Head of caudate nucleus (tissue), 42 donors: ENCODE results near the gene TP63.

Experiments used
- DNase-seq, 42 donors: peaks; one replicate each; pipeline versions ENCODE4 v3.0.0 to v3.0.0-alpha.2; 2020 to 2021; ENCODE audit warnings: mixed read lengths in 7 of 42
- intact Hi-C: fragments of 100-400 bp; cut with DNase I; formaldehyde crosslinking; loops from one replicate; pipeline ENCODE4 v1.15.0; 2022

The TP63 gene

DNA sequence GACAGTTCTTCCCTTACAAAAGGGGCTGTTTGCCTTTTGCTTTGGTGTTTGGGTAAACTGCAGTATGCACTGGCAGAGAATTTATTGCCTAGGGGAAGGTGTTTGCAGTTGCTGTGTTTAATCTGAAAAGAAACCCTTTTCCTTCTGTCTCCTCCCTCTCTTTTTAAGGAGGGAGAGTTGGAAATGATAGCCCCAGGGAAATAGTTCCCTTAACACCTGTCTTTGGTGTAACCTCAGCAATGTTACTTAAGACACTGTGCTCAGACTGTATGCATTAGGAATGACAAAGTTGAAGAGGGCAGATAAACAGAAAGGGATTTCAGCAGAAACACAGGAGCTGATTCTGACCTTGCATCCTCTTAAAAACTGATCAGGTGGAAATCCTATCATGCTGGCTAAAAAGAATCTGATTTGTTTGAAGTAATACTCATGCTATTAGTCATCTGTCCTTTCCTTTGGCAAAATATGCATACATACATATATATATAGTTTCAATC, 125.4 kb downstream of the TP63 start:
- intact Hi-C loops, result no loop called here
- no peak for DNase-seq

DNA sequence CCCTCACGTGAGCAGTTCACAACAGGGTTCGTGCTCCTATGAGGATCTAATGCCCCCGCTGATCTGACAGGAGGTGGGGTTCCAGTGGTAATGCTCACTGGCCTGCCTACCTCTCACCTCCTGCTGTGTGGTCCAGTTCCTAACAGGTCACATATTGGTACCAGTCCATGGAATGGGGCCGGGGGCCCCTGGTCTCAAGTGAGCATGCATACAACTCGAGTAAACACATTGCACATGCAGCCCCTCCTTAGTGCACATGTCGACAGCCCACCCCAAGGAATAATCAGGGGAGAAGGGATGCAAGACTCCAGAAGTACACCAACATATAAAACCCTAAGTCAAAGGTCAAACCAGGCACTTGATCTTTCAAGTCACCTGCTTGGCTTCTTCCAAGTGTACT, 127.0 kb downstream of the TP63 start:
- intact Hi-C loops, result no loop called here
- no peak for DNase-seq

DNA sequence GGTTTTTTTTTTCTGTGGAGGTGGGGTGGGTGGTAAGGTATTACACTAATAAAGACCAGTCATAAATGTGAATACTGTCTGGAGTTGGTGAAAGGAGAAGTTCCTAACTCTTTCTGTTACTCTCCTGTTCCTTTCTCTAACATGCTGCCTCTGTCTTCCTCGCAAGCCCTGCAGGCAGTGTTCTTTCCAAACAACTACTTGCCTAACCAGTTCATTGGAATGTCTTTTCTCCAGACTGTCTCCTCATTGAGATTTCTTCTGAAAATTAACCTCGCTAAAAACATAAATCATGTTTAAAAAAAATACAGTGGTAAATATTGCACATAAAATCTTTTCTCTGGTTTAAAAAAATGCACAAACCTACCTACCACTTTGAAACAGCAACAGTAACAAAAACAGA, 135.2 kb downstream of the TP63 start:
- intact Hi-C loops, result no loop called here
- DNase-seq, result no peak

DNA sequence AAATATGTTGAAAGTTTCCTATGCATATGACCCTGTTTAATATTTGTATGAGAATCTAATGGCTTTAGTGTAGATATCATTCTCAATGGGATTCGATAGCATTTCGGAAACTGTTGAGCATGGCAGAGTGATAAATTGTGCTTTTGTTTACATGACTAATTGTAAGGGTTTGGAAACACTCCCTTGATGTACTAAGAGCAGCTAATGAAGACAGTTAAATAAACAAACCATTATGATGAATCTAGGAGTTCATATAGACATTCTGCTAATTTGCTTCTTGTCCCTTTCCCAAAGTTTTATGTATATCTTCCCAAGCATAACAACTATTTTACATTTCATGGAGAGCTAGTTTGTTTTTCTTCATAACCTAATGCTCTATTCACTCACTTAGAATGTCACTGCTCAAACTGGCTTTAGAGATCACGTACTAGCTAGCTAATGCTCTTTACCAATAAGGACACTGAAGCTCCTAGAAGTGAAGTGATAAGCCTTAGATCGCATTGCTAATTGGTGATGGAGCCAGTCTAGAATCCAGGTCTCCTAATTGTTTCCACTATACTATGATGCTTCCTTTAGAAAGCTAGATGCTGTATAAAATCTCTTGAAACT, 140.8 kb downstream of the TP63 start:
- intact Hi-C loops, result no loop called here
- DNase-seq, result no peak

DNA sequence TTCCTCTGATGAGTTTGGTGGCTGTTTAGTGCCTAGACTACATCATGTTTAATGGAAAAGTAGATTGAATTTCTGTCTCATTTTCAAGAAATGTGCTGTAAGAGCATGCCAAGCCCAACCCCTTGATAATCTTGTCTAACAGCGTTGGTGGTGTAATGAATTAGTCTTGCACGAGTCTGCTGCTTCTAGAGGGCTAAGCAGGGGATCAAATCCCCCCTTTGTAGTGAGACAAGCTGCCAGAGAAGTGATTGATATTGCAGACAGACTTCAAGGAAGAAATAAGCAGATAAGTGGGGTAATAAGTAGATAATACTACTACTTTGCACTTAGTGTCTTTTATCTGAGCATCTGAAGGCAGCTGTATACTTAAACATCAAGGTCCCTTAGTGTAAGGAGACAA, 141.4 kb downstream of the TP63 start:
- intact Hi-C loops, result no loop called here
- no peak for DNase-seq

DNA sequence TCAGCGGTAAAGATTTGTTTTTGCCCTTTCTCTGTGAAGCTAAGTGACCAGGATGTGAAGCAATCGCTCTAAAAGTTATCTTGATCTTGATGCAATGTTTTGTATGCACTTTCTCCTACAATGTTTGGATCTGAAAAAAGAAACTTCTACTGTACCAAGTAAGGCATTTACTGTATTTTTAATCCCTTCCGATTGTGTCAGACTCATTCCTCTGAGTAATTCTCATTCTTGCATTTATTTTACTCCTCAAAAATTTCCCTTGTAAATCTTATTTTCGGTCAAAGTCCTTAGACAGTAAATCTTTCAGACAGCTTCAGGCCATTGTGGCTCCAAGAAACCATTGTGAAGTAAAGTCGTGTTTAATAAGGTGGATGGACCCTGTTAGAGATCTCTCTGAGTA, 141.9 kb downstream of the TP63 start:
- intact Hi-C loops, result no loop called here
- no peak for DNase-seq

DNA sequence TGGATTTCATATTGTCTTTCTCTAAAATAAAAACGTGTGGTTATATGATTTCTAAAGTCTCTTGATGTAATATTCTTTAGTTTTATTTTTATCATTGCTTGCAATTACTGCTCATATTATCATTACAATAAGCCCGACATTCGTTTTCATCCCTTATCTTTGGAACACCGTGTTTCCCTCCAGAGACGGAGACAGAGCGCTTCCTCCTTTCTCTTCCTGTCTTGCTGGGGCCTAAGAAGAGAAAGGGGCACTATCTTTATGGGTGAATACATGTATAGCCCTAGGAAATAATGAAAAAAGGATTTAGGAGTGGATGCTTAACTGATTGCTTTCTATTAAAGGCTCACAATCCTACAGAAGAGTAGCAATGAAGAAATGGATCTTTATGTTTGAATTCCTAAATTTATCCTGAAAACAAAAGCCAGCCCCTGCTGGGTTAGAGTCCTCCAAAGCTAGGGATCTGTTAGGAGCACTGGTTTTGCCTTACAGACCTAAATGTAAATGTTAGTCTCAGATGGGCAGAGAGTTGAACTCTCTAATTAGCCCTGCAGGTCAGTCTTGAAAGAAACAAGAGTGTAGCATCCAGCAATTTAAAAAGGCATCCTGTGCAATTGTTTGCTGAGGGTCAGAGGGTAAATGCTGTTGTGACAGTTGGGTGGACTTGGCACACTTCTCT, 145.1 kb downstream of the TP63 start:
- no peak for DNase-seq
- intact Hi-C loops, result no loop called here

DNA sequence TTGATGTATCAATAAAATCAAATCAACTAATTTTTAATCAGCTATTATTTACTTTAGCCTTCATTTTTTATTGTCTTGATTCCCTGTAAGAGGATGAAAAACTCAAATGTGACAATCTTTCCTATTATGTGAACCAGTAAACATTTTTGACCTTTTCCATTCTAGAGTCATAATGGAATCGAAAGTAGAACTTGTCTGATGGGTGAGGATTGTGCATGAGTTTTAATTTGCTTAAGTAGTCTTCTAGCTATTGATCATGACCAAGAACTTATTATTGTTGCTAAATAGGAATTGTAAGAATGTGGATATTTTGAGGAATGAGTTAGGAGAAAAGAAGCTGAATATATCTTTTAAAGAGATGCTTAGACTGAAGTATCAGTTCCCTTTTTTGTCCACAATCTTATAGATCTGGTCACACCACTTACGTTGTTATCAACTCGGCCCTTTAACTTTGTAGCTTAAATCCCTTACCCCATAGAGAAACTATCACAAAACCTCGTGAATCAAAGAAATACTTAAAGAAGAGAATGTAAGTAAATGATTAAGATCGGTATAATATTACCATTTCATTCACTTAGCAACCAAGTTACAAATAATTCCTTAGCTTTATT, 147.3 kb downstream of the TP63 start:
- no peak for DNase-seq
- intact Hi-C loops, result no loop called here

DNA sequence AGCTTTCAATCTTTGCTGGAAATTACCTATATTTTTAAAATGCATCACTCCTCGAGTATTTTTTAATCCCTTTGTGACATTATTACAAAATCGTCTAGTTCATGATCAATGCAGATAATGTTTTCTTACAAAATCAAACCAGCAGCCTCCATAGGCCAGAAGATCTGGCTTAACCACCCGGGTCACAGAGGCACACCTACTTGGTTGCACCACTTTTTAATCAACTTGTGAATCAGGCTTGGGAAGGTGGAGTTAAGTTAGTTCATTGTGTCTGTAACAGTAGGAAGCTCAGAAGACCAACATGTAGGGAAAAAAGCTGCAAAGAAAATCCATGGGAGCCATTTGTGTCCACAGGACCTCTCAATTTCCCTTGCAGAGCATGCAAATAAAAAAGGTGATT, 148.0 kb downstream of the TP63 start:
- DNase-seq, result no peak
- intact Hi-C loops, result no loop called here

DNA sequence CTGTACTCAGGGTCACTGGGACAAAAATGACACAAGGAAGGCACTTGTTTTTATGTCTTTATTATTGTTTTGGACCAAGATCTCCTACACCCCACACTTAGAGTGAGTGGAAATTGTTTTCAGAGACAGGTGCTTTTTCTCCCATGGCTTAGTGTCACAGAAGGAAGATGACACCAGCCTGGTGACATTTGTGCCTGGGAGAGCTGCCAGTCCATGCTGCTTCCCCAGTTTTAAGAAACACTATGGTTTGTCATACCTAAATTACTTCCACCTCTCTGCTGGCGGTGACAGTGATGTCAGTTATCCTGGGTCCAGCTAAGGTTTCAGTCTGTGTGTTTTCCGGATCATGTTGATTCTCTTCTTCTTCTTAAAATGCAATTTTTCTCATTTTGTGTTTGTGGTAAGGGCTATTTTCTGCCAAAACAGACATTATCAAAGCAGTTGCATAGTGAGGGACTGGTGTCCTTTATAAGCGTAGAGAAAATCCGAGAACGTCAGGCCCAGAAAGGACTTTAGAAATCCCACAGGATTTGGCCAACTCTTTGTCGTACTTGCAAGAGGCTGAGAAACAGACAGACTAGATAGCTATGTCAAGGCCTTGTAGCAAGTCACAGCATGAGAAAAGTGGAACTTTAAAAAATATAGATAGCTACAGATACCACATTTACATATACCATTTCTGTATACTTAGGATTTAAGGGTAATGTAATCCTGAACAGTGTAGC, 149.5 kb downstream of the TP63 start:
- no peak for DNase-seq
- intact Hi-C loops, result no loop called here

DNA sequence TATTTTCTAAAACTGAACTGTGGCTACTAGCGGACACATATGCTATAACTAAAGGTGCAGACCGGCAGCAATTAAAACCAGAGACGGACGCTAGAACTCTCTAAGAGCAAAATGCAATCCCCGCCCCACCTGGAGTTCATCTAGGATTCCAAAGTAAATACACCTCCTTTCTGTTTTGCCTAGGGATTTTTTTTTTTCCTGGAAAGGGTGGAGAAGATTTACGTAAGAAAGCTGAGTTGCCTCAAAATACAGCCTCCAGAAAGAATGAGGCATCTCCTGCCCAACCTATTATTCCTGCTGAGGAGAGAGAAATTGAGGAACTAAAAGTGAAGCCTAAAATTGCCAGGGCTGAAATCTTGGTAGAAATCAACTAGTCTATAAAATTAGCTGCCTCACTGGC, 150.2 kb downstream of the TP63 start:
- intact Hi-C loops, result no loop called here
- DNase-seq, result no peak

DNA sequence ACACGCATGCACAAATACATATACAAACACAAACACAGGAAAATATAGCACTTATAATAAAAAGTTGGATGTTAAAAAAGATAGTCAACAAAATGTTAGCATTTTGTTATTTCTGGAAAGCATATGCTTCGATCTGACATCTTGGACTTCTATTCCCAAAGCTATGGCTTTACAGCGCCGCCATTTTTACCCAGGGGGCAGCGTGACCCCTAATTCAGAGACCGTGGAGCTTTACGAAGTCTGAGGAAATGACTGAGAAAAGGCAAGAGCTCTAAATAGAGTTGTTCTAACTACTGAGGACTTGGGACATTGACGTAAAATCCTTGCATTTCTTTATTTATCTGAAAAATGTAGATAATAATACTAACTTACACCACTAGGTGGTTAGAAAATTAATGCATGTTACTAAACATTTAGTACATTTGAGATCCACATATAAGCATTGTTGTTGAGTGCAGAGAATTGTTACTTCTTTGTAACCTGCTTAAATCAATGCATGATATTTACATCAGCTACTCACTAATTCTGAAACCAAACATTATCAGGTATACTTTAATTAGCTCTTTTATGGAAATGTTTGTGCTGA, 155.4 kb downstream of the TP63 start:
- intact Hi-C loops, result no loop called here
- DNase-seq, result no peak

DNA sequence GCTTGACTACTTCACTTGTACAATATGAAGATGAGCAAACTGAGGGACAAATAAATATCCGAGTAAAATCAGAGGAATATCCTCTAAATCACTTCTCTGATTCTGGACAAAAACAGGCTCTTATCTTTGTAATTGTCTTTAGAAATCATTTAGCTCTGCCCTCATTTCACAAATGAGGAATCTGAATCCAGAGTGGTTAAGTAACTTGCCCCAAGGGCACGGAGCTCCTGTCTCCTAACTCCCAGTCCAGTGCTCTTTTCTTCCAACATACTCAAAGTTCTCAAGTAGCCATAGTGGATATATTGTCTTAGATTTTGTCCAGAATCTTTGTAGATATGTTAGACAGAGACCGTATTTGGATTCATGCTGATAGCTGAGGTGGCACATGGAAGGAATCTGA, 156.0 kb downstream of the TP63 start:
- DNase-seq, result no peak
- intact Hi-C loops, result no loop called here

DNA sequence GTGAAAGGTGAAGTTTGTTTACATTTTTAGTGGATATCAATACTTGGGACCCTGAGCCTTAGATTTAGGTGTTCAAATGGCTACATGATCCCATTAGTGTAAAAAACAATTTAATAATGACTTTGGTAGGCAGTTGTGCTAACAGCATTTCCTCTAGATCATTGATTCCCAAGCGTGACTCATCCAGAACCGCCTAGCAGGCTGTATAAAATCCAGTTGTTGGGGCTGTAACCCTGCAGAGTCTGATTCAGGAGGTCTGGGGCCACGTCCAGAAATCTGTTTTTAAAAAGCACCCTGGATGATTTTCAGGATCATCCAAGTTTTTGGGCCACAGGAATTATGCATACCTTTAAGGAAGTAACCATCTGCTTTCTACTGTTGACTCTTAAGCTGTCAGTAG, 156.4 kb downstream of the TP63 start:
- DNase-seq, result no peak
- intact Hi-C loops, result no loop called here

DNA sequence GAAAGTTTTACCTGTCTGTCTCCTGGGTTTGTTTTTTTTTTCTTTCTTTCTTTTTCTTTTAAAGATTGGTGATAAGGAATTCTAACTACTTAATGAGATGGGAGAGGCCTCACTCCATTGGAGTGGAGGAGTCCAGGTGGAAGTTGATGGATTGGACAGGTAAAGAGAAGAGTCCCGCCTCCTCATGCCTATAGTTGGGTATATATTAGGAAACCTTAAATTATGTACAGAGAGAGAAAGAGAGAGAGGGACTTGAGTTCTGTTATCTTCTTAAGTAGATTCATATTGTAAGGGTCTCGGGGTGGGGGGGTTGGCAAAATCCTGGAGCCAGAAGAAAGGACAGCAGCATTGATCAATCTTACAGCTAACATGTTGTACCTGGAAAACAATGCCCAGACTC, 158.2 kb downstream of the TP63 start:
- no peak for DNase-seq
- intact Hi-C loops, result no loop called here

DNA sequence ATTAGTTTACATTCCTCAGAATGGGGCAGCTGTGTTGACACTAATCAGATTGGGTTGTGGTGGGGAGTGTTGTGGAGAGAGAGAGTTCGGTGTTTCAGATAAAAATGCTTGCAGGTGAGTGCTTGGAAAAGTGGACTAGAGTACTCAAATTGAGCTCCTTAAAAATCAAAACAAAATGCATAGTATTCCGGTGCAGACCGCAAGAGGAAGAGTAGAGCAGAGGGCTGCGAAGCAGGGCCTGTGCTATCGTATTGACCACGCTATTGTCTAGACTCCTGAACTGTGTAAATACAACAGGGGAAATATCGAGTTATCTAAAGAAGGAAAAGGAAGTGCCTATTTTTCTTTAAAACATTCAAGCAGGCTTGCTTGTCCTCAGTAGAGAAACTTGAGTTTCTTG, 159.5 kb downstream of the TP63 start:
- no peak for DNase-seq
- intact Hi-C loops, result no loop called here

DNA sequence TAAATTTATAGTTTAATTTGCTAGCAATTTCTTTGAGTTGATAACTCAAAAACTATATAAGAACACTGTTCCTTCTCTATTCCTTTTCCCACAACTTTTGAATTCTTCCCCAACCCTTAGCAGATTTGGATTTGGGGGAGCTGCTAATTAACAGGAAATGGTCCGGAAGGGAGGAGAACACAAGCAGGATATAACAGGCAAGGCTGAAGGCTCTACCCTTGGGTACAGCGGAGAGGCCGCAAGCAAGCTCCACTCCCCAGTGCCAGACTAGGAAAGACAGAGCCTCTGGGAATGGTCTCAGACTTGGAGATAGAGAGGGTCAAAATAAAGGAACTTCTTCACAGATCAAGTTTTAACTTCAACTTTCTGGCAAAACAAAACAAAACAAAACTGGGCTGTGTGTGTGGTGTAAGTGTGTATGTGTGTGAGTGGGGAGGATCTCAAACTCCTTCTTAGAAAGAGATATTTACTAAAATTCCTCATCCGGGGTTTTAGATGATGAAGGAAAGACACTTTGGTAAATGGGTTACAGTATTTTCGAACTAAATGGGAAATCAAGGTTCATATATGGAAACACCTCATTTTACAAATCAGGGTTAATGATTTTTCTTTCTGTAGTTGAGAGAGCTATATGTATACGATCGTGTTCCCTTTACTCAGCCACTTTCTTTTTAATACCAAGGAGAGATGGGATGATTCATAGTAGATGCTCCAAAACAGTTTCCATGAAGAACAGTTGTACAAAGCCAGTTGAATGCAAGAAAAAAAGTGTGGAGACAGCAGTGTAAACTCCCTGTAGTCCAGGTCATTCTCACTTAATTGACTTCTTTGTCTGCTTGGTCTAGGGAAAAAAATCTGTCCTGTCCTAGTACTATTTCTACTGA, 161.1 kb downstream of the TP63 start:
- intact Hi-C loops, result no loop called here
- no peak for DNase-seq

DNA sequence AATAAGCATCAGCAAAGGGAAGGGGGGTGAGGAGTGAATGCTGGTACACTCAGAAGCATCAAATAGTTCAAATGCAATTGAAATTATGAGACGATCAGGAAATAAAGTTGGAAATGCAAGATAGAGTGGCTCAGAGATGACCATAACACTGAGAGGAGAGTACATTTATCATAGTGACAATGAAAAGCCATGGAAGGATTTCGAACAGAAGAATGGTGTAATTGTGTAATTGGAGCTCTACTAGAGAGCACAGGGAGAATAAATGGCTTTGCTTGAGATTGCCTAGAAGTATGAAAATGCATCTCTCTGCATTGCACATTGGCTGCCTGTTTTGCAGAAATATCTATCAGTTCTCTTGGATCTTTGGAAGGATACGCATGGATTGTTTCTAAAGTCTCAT, 163.3 kb downstream of the TP63 start:
- no peak for DNase-seq
- intact Hi-C loops, result no loop called here
